Panc1 (cell line): ENCODE results near the gene HNRNPUL1. TPM values are rescaled to one million over a fixed set of nuclear protein-coding genes. Genes with fewer than 3 reads are reported as not detected.

Experiments used
- ATAC-seq: fragments of 200-7000 bp; cut with Tn5 transposase; 2 replicates; pipeline ENCODE4 v1.9.1; 2020; ENCODE audit warnings: mild to moderate bottlenecking, moderate library complexity
- BruUV-seq: library from RNA; stranded (reverse); fragments of 400-500 nt; replicated peaks from 2 replicates; lab custom pipeline; 2021; lab: Mats Ljungman, UMichigan
- CTCF ChIA-PET: fragments of 300-600 bp; sonication (Branson Sonifier 250); formaldehyde crosslinking; loops from one replicate; lab custom pipeline; 2022; ENCODE audit warnings: antibody characterized with exemption; lab: Charles Lee
- POLR2A ChIA-PET: fragments of 300-600 bp; sonication (Branson Sonifier 250); formaldehyde crosslinking; loops from one replicate; lab custom pipeline; 2022; ENCODE audit warnings: antibody characterized with exemption; lab: Charles Lee
- DNase-seq: peaks from one replicate; pipeline ENCODE4 v3.0.0-alpha.2; 2010; ENCODE audit warnings: low read depth, low spot score
- H3K27ac ChIP-seq: 2 replicates; pipeline ENCODE4 v1.5.1; 2011; ENCODE audit warnings: mild to moderate bottlenecking, low read length, inconsistent platforms
- H3K27me3 ChIP-seq: fragments of 200-500 bp; sonication (Bioruptor generic); 2 replicates; pipeline ENCODE4 v1.6.0; 2014; ENCODE audit warnings: low read length, inconsistent platforms; ENCODE audit not compliant: control insufficient read depth, insufficient read depth
- H3K36me3 ChIP-seq: fragments of 200-500 bp; sonication (Bioruptor generic); 2 replicates; pipeline ENCODE4 v1.5.1; 2014; ENCODE audit warnings: inconsistent platforms, mild to moderate bottlenecking, low read length, moderate library complexity; ENCODE audit not compliant: control insufficient read depth, insufficient read depth
- H3K4me1 ChIP-seq: 2 replicates; pipeline ENCODE4 v1.5.1; 2011; ENCODE audit warnings: inconsistent platforms, mild to moderate bottlenecking, low read length, moderate library complexity; ENCODE audit not compliant: control insufficient read depth, insufficient read depth
- H3K4me3 ChIP-seq, 2 experiments: 2 replicates each; pipeline ENCODE4 v1.5.1; 2011 to 2012; ENCODE audit warnings: low read depth in 2 of 2, low read length in 2 of 2, mild to moderate bottlenecking in 2 of 2, inconsistent platforms in 1 of 2, moderate library complexity in 1 of 2
- H3K9me3 ChIP-seq: fragments of 200-500 bp; sonication (Bioruptor generic); 2 replicates; pipeline ENCODE4 v1.5.1; 2014; ENCODE audit warnings: low read depth, mild to moderate bottlenecking, inconsistent platforms, low read length, moderate library complexity; ENCODE audit not compliant: control insufficient read depth, insufficient read depth
- POLR2AphosphoS5 ChIP-seq: IDR thresholded peaks from 2 replicates; pipeline ENCODE4 v1.6.1; 2012; ENCODE audit warnings: mild to moderate bottlenecking, low read depth, low read length, moderate library complexity
- REST ChIP-seq, 2 experiments: IDR thresholded peaks; 2 replicates each; pipeline ENCODE4 v1.6.1; 2011 to 2012; ENCODE audit warnings: low read depth in 2 of 2, control low read depth in 1 of 2, low read length in 1 of 2, mild to moderate bottlenecking in 1 of 2, moderate library complexity in 1 of 2; ENCODE audit not compliant: insufficient read depth in 1 of 2
- SIN3A ChIP-seq: IDR thresholded peaks from 2 replicates; pipeline ENCODE4 v1.6.1; 2012; ENCODE audit warnings: low read depth, mild to moderate bottlenecking, low read length, moderate library complexity, borderline replicate concordance; ENCODE audit not compliant: insufficient read depth
- TCF7L2 ChIP-seq: IDR thresholded peaks from 2 replicates; pipeline ENCODE4 v1.6.1; 2011; ENCODE audit warnings: mild to moderate bottlenecking, low read depth, low read length, inconsistent platforms
- in situ Hi-C: cut with HindIII; loops from 2 replicates; pipeline ENCODE4 v1.10.0; 2016; ENCODE audit warnings: low sequenced_read_pairs, low pct_unique_long_range_greater_than_20kb
- intact Hi-C: fragments of 100-400 bp; cut with micrococcal nuclease; formaldehyde crosslinking; loops from one replicate; pipeline ENCODE4 v1.10.0; 2022; ENCODE audit not compliant: unreplicated experiment
- total RNA-seq: library from RNA; stranded (reverse); gene quantifications from one replicate; pipeline ENCODE4 v1.2.1, GENCODE V29; 2021; ENCODE audit not compliant: unreplicated experiment
- TF ChIP-seq, protein P1 (sequence below): fragments of 450-650 bp; IDR thresholded peaks from 2 replicates; pipeline ENCODE4 v1.5.1; 2017; ENCODE audit warnings: mild to moderate bottlenecking

The HNRNPUL1 gene
- total RNA-seq, 1 experiment from 2014 or later, result 183 TPM

DNA sequence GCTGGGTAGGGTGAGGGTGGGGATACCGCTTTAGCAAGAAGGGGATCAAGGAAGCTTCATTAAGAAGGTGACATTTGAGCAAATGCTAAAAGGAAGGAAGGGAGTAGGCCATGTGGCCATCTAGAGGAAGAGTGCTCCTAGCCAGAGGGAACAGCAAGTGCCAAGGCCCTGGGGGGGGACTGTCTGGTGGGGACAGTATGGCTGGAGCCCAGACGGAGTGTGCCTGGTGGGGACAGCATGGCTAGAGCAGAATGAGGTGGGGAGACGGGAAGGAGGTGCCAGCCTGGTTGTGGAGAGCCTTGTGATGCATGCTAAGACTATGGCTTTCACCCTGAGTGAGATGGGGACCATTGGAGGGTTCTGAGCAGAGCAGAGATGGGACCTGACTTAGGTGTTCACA is 91.6 kb downstream of the HNRNPUL1 start:
- in situ Hi-C loops, result no loop called here
- no peaks in the 10 kb centered on the region for H3K9me3 ChIP-seq
- CTCF ChIA-PET, result no interaction called here
- H3K36me3 ChIP-seq, result peaks cover 6% of the 10 kb centered on the region; the same call in 1 of the 2 replicates
- H3K27ac ChIP-seq, result no peak overlapping the region
- peaks cover 2% of the 10 kb centered on the region; the same call in 1 of the 2 replicates for H3K4me1 ChIP-seq
- intact Hi-C loops, result no loop called here
- no peak for ATAC-seq
- no peak overlapping the region for H3K4me3 ChIP-seq
- POLR2A ChIA-PET, result no interaction called here
- no peaks in the 10 kb centered on the region for H3K27me3 ChIP-seq
- no peak for DNase-seq
- TF ChIP-seq TCF7L2 (no peak), REST (IDR thresholded peaks at IDR 0.05; ENCODE audit: insufficient read depth in 1 of 2, low read depth in 2 of 2, low read length in 1 of 2) (no peak), POLR2AphosphoS5 (no peak), SIN3A (no peak)
- TF ChIP-seq, protein P1, sequence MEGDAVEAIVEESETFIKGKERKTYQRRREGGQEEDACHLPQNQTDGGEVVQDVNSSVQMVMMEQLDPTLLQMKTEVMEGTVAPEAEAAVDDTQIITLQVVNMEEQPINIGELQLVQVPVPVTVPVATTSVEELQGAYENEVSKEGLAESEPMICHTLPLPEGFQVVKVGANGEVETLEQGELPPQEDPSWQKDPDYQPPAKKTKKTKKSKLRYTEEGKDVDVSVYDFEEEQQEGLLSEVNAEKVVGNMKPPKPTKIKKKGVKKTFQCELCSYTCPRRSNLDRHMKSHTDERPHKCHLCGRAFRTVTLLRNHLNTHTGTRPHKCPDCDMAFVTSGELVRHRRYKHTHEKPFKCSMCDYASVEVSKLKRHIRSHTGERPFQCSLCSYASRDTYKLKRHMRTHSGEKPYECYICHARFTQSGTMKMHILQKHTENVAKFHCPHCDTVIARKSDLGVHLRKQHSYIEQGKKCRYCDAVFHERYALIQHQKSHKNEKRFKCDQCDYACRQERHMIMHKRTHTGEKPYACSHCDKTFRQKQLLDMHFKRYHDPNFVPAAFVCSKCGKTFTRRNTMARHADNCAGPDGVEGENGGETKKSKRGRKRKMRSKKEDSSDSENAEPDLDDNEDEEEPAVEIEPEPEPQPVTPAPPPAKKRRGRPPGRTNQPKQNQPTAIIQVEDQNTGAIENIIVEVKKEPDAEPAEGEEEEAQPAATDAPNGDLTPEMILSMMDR, result no peak
- no TSS peak for BruUV-seq

GRCh38 chr19:41356984-41357739 is 93.0 kb downstream of the HNRNPUL1 start:
- intact Hi-C loops, result no loop called here
- ATAC-seq (no peak), DNase-seq (no peak)
- no TSS peak for BruUV-seq
- in situ Hi-C loops, result no loop called here
- H3K4me1 ChIP-seq, result no peaks in the 10 kb centered on the region
- no peak overlapping the region for H3K4me3 ChIP-seq
- H3K36me3 ChIP-seq, result peaks cover 2% of the 10 kb centered on the region; the same call in 1 of the 2 replicates
- no peak for TF ChIP-seq TCF7L2
- no peak for TF ChIP-seq POLR2AphosphoS5
- no peak for TF ChIP-seq REST (IDR thresholded peaks at IDR 0.05; ENCODE audit: insufficient read depth in 1 of 2, low read depth in 2 of 2, low read length in 1 of 2)
- H3K27me3 ChIP-seq, result no peaks in the 10 kb centered on the region
- H3K27ac ChIP-seq, result no peak overlapping the region
- no peaks in the 10 kb centered on the region for H3K9me3 ChIP-seq
- CTCF ChIA-PET, result interaction anchor here (0.6 kb wide), 1 partner anchor 79 kb away, joined by 5 read pairs; no protein-coding TSS in a partner anchor
- POLR2A ChIA-PET, result no interaction called here

Other genes starting within 250 kb of the HNRNPUL1 start
- gene CYP2A13, start 175.9 kb upstream of the HNRNPUL1 start, total RNA-seq, result not detected
- gene CYP2F1, start 149.9 kb upstream of the HNRNPUL1 start, total RNA-seq, result not detected
- gene CYP2S1, start 71.2 kb upstream of the HNRNPUL1 start, total RNA-seq, result 8.5 TPM
- gene AXL, start 45.1 kb upstream of the HNRNPUL1 start, total RNA-seq, result 128 TPM
- gene CCDC97, start 45.8 kb downstream of the HNRNPUL1 start, total RNA-seq, result 25.5 TPM
- gene TGFB1, start 89.5 kb downstream of the HNRNPUL1 start, total RNA-seq, result 42.6 TPM
- gene B9D2, start 99.8 kb downstream of the HNRNPUL1 start, total RNA-seq, result 7.1 TPM
- gene TMEM91, start 112.2 kb downstream of the HNRNPUL1 start, total RNA-seq, result 4.4 TPM
- gene EXOSC5, start 133.0 kb downstream of the HNRNPUL1 start, total RNA-seq, result 25.2 TPM
- gene BCKDHA, start 133.4 kb downstream of the HNRNPUL1 start, total RNA-seq, result 11.2 TPM
- gene B3GNT8, start 163.0 kb downstream of the HNRNPUL1 start, total RNA-seq, result 0.10 TPM
- 37.5 TPM for gene DMAC2, start 175.5 kb downstream of the HNRNPUL1 start, total RNA-seq
- gene ERICH4, start 178.8 kb downstream of the HNRNPUL1 start, total RNA-seq, result not detected